Karpas-422 (cell line): ENCODE data around the gene CNPY3. TPM values are rescaled to one million over a fixed set of nuclear protein-coding genes. Genes with fewer than 3 reads are reported as not detected.
A peak's percentile ranks its signal among the peaks of the same experiment; 100 is the strongest.

Experiments used
- DNase-seq: peaks from one replicate; pipeline ENCODE4 v3.0.0-alpha.2; 2015
- H2AFZ ChIP-seq: fragments of 200-600 bp; sonication (generic); 2 replicates; pipeline ENCODE4 v1.6.1; 2014; ENCODE audit warnings: antibody characterized with exemption, low read length, mixed read lengths
- H3K27ac ChIP-seq: fragments of 200-600 bp; sonication (generic); 2 replicates; pipeline ENCODE4 v1.5.1; 2014; ENCODE audit warnings: mild to moderate bottlenecking, low read length, moderate library complexity
- H3K27me3 ChIP-seq: fragments of 200-600 bp; sonication (generic); 2 replicates; pipeline ENCODE4 v1.6.1; 2014; ENCODE audit warnings: low read length, mixed read lengths
- H3K36me3 ChIP-seq: fragments of 200-600 bp; sonication (generic); 2 replicates; pipeline ENCODE4 v1.6.1; 2014; ENCODE audit warnings: low read length, mixed read lengths; ENCODE audit not compliant: insufficient read depth
- H3K4me1 ChIP-seq: fragments of 200-600 bp; sonication (generic); 2 replicates; pipeline ENCODE4 v1.6.1; 2014; ENCODE audit warnings: mild to moderate bottlenecking, low read length, mixed read lengths
- H3K4me2 ChIP-seq: fragments of 200-600 bp; sonication (generic); 2 replicates; pipeline ENCODE4 v1.6.1; 2014; ENCODE audit warnings: low read length, low read depth, mild to moderate bottlenecking; ENCODE audit not compliant: poor library complexity, severe bottlenecking
- H3K4me3 ChIP-seq: fragments of 200-600 bp; sonication (generic); 2 replicates; pipeline ENCODE4 v1.5.1; 2014; ENCODE audit warnings: mild to moderate bottlenecking, antibody characterized with exemption, low read length, mixed read lengths
- H3K79me2 ChIP-seq: fragments of 200-600 bp; sonication (generic); 2 replicates; pipeline ENCODE4 v1.6.1; 2014; ENCODE audit warnings: mild to moderate bottlenecking, low read length, mixed read lengths
- H3K9ac ChIP-seq: fragments of 200-600 bp; sonication (generic); 2 replicates; pipeline ENCODE4 v1.6.0; 2014; ENCODE audit warnings: low read length
- H3K9me2 ChIP-seq: fragments of 200-600 bp; sonication (generic), shearing (Covaris generic); replicated peaks from 2 replicates; pipeline ENCODE4 v1.6.0; 2014; ENCODE audit warnings: mild to moderate bottlenecking, low read length, moderate library complexity; ENCODE audit not compliant: insufficient read depth
- H3K9me3 ChIP-seq: fragments of 300-700, 200-600 bp; sonication (generic); 2 replicates; pipeline ENCODE4 v1.6.1; 2014; ENCODE audit warnings: low read length, mixed read lengths
- H4K20me1 ChIP-seq: fragments of 200-600 bp; sonication (generic); 2 replicates; pipeline ENCODE4 v1.6.1; 2014; ENCODE audit warnings: mild to moderate bottlenecking, antibody characterized with exemption, low read length, low read depth; ENCODE audit not compliant: insufficient read depth
- total RNA-seq: library from RNA; depleted of rRNA; stranded (reverse); fragments of >200 nt; shearing (Covaris generic); gene quantifications from 2 replicates; pipeline ENCODE4 v1.2.3, GENCODE V29; 2014; ENCODE audit warnings: low replicate concordance

Gene CNPY3
- total RNA-seq, 1 experiment from 2014 or later: 33.7 TPM

DNA sequence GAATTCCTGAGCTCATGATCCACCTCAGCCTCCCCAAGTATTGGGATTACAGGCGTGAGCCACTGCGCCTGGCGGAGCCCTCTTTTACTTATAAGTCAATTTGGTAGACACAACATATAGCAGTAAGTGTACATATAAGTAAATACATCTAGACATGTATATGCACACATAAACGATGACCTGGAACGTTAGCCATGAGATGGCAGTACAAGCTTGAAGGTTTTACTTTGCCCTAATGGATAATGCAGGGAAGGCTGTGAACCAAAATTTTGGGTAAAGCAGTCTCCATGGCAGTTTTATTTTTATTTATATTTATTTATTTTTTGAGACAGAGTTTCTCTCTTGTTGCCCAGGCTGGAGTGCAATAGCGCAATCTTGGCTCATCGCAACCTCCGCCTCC is 28.8 kb downstream of the CNPY3 start:
- no peaks in the 10 kb centered on the region for H3K4me1 ChIP-seq
- H3K27me3 ChIP-seq: no peaks in the 10 kb centered on the region
- H3K27ac ChIP-seq: no peak overlapping the region
- H3K36me3 ChIP-seq: no peaks in the 10 kb centered on the region
- H3K9me2 ChIP-seq: no peaks in the 10 kb centered on the region
- H3K9me3 ChIP-seq: no peaks in the 10 kb centered on the region
- H2AFZ ChIP-seq: no peak overlapping the region
- no peaks in the 10 kb centered on the region for H4K20me1 ChIP-seq
- H3K4me2 ChIP-seq: no peak overlapping the region
- no peak overlapping the region for H3K9ac ChIP-seq
- DNase-seq: no peak
- no peak overlapping the region for H3K4me3 ChIP-seq
- no peaks in the 10 kb centered on the region for H3K79me2 ChIP-seq

DNA sequence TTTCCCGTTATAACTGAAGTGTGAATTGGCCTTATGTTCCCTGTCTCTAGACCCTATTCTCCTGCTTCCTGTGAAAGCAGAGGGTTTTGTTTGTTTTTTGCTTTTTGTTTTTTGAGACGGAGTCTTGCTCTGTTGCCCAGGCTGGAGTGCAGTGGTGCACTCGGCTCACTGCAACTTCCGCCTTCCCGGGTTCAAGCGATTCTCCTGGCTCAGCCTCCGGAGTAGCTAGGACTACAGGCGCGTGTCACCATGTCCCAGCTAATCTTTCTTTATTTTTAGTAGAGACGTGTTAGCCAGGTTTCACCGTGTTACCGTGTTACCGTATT is 30.6 kb downstream of the CNPY3 start:
- Histone ChIP-seq H3K79me2 (no peaks in the 10 kb centered on the region), H3K27ac (no peak overlapping the region), H3K9me2 (no peaks in the 10 kb centered on the region), H4K20me1 (no peaks in the 10 kb centered on the region), H3K9me3 (no peaks in the 10 kb centered on the region), H3K9ac (no peak overlapping the region), H2AFZ (no peak overlapping the region), H3K4me2 (no peak overlapping the region), H3K27me3 (no peaks in the 10 kb centered on the region), H3K4me1 (no peaks in the 10 kb centered on the region), H3K4me3 (no peak overlapping the region), H3K36me3 (no peaks in the 10 kb centered on the region)
- no peak for DNase-seq

DNA sequence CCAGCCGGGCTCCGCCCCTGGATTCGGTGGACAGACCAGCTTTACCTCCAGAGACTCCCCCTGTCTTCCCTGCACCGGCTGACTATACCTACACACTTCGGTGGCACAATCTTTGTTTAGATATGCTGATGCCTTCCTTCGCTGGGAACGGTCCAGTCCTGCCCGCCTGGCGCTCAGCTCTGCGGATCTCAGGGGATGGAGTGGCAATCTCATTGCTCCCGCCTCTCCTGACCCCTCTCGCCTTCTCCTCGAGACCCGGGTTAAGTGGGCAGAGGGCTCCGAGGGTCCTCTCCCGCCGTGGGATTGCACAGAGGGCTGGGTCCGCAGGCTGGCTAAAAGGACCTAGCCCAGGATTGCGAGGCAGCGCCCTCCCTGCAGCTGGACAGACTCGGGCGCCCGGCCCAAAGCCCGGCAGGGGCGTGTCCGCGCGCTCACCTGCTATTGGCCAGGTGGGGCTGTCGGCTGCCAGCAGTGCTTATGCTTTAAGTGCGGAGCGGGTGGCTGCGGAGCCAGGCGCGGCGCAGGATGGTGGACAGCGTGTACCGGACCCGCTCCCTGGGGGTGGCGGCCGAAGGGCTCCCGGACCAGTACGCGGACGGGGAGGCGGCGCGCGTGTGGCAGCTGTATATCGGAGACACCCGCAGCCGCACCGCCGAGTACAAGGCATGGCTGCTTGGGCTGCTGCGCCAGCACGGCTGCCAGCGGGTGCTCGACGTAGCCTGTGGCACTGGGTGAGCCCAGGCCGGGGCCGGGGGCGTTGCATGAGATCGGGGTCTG is 31.2 kb downstream of the CNPY3 start, which contains the start of gene GNMT:
Gene GNMT (plus strand): TSS at position 512 of the 777 bp plus-strand sequence. CDS start 14 bp downstream, at position 526.
- no peak for DNase-seq
- H3K4me3 ChIP-seq: no peak within 1 kb of the TSS
- no peaks in the 10 kb centered on the region for H3K36me3 ChIP-seq

DNA sequence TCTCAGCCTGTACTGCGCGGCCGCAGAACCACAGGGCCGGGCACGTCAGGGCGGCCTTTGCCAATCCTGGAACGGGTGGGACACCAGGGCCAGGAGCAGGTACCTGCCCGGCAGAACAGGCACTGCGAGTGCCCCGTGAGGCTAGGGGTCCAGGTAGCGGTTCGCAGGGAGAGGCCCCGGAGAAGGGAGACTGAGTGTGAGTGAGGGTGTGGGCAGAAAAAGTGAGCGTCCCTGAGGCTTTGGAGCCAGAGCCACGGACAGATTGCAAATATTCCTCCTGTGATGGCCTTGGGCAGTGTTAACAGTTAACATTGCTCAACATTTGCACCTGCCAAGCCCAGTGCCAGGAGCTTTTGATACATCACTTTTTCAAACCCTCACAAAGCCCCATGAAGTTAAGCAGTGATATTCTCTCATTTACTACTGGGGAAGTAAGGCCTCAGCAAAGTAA is 31.8 kb downstream of the CNPY3 start:
- no peak overlapping the region for H2AFZ ChIP-seq
- no peak overlapping the region for H3K4me2 ChIP-seq
- no peaks in the 10 kb centered on the region for H3K79me2 ChIP-seq
- H3K4me3 ChIP-seq: no peak overlapping the region
- no peaks in the 10 kb centered on the region for H4K20me1 ChIP-seq
- H3K36me3 ChIP-seq: no peaks in the 10 kb centered on the region
- DNase-seq: no peak
- no peak overlapping the region for H3K27ac ChIP-seq
- H3K4me1 ChIP-seq: no peaks in the 10 kb centered on the region
- no peaks in the 10 kb centered on the region for H3K27me3 ChIP-seq
- H3K9ac ChIP-seq: no peak overlapping the region
- H3K9me2 ChIP-seq: no peaks in the 10 kb centered on the region
- H3K9me3 ChIP-seq: no peaks in the 10 kb centered on the region

More for the DNA sequence above, 31.2 kb downstream of the CNPY3 start, which contains the start of gene GNMT:
- no peak within 1 kb of the TSS for H2AFZ ChIP-seq
- no peak within 1 kb of the TSS for H3K27ac ChIP-seq
- no peaks in the 10 kb centered on the region for H3K27me3 ChIP-seq
- no peaks in the 10 kb centered on the region for H4K20me1 ChIP-seq
- no peak within 1 kb of the TSS for H3K9ac ChIP-seq
- H3K9me3 ChIP-seq: no peaks in the 10 kb centered on the region
- H3K9me2 ChIP-seq: no peaks in the 10 kb centered on the region
- no peaks in the 10 kb centered on the region for H3K4me1 ChIP-seq
- no peaks in the 10 kb centered on the region for H3K79me2 ChIP-seq
- H3K4me2 ChIP-seq: no peak within 1 kb of the TSS

DNA sequence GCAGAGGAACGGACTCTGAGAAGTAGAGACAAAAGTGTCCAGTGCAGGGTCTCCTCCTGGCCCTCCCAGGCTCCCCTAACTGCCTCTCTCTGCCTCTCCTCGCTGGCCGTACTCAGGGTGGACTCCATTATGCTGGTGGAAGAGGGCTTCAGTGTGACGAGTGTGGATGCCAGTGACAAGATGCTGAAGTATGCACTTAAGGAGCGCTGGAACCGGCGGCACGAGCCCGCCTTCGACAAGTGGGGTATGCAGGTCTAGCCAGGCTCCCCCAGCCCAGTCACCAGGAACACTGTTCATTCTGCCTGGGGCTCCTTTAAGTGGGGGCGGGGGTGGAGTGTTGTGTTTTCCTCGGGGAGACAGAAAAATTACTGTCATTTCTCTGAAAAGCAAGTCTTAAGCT is 32.8 kb downstream of the CNPY3 start:
- Histone ChIP-seq H3K36me3 (no peaks in the 10 kb centered on the region), H3K4me1 (no peaks in the 10 kb centered on the region), H4K20me1 (no peaks in the 10 kb centered on the region), H2AFZ (no peak overlapping the region), H3K27me3 (no peaks in the 10 kb centered on the region), H3K27ac (no peak overlapping the region), H3K4me2 (no peak overlapping the region), H3K9me3 (no peaks in the 10 kb centered on the region), H3K4me3 (no peak overlapping the region), H3K9ac (no peak overlapping the region), H3K79me2 (no peaks in the 10 kb centered on the region), H3K9me2 (no peaks in the 10 kb centered on the region)
- no peak for DNase-seq

DNA sequence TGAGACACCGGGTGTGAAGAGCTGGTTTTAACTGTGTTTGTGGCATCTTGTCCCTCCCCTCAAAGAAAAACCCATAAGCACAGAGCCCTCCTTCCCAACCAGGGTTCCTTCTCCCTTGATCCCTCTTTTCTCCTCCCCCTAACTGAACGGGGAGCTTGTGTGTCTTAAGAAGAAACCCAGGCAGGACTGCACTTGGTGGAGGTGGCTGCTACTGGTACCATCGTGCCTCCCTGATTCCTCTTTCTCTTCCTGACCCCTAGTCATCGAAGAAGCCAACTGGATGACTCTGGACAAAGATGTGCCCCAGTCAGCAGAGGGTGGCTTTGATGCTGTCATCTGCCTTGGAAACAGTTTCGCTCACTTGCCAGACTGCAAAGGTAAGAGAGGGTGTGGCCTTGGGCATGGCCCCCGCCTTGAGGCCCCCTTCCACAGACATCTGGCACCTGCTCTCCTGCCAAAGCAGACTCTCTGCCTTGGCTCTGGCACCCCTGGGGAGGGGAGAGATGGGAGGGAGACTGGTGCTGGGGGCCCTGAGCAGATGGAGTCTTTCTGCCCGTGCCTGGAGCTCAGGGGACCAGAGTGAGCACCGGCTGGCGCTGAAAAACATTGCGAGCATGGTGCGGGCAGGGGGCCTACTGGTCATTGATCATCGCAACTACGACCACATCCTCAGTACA is 33.4 kb downstream of the CNPY3 start:
- Histone ChIP-seq H3K79me2 (no peaks in the 10 kb centered on the region), H3K36me3 (no peaks in the 10 kb centered on the region), H3K4me2 (no peak overlapping the region), H4K20me1 (no peaks in the 10 kb centered on the region), H2AFZ (no peak overlapping the region), H3K4me1 (no peaks in the 10 kb centered on the region), H3K9ac (no peak overlapping the region), H3K4me3 (no peak overlapping the region), H3K27ac (no peak overlapping the region), H3K9me3 (no peaks in the 10 kb centered on the region), H3K9me2 (no peaks in the 10 kb centered on the region), H3K27me3 (no peaks in the 10 kb centered on the region)
- DNase-seq: no peak

DNA sequence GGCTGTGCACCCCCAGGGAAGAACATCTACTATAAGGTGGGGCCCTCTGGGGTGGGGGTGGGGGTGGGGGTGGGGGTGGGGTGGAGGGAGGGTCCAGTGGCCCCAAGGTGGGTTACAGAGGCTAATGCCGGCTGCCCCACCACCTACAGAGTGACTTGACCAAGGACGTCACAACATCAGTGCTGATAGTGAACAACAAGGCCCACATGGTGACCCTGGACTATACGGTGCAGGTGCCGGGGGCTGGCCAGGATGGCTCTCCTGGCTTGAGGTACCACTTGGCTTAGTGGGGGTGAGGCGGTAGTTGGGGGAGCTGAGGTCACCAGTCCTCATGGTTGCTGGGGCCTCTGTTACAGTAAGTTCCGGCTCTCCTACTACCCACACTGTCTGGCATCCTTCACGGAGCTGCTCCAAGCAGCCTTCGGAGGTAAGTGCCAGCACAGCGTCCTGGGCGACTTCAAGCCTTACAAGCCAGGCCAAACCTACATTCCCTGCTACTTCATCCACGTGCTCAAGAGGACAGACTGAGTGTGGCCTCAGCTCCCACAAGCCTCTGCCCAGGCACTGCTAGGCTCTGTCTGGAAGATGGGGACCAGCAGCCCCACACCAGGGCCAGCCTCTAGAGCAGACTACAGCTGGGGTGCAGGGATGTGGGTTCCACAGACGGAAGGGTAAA is 34.0 kb downstream of the CNPY3 start:
- no peak overlapping the region for H3K9ac ChIP-seq
- no peaks in the 10 kb centered on the region for H4K20me1 ChIP-seq
- H3K4me1 ChIP-seq: no peaks in the 10 kb centered on the region
- no peaks in the 10 kb centered on the region for H3K9me3 ChIP-seq
- H3K27me3 ChIP-seq: no peaks in the 10 kb centered on the region
- no peak for DNase-seq
- H3K27ac ChIP-seq: no peak overlapping the region
- H3K4me3 ChIP-seq: no peak overlapping the region
- H3K79me2 ChIP-seq: no peaks in the 10 kb centered on the region
- H3K9me2 ChIP-seq: no peaks in the 10 kb centered on the region
- no peak overlapping the region for H2AFZ ChIP-seq
- no peaks in the 10 kb centered on the region for H3K36me3 ChIP-seq
- H3K4me2 ChIP-seq: no peak overlapping the region

DNA sequence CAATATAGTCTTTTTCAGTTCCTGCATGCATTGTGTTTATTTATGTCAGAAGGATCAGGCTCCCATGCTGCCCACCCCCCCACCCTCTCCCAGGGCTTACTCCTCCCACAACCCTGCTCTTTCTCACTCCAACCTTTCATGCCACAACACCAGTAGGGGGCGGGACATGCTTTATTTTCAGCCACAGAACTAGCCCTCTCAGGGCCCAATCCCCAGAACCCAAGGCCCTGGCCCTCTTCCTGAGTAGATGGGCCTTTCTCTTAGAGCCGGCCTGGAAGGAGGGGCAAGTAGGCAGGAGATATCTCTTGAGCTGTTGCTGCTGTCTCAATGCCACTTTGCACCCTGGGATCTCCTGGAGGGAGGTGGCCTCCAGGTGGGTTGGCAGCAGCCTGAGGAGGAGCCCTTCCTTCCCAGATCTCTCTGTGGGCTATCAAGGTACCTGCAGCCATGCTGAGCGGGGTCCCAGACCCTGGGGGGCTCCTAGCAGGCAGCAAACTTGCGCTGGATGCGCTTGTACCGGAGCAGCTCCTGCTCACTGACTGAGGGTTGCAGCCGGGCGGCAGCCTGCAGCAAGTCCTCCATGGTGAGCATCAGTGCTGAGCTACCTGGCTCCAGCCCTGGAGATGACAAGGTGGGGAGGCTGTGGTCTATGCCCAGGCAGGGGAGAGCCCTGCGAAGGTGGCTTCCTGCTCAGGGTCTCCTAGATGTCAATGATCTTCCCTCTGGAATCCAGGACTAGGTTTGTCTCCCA is 34.8 kb downstream of the CNPY3 start:
- Histone ChIP-seq H3K4me2 (no peak overlapping the region), H3K9me3 (no peaks in the 10 kb centered on the region), H2AFZ (no peak overlapping the region), H3K4me1 (no peaks in the 10 kb centered on the region), H3K4me3 (no peak overlapping the region), H3K27me3 (no peaks in the 10 kb centered on the region), H3K79me2 (no peaks in the 10 kb centered on the region), H3K9ac (no peak overlapping the region), H3K27ac (no peak overlapping the region), H4K20me1 (no peaks in the 10 kb centered on the region), H3K9me2 (no peaks in the 10 kb centered on the region), H3K36me3 (no peaks in the 10 kb centered on the region)
- peak; percentile 82 for DNase-seq
